GM08714 (cell line): ENCODE data around the gene PPM1D.
"Not testable (repeated sequence)": the region's sequence is repeated elsewhere in the genome, so short reads cannot be mapped to it uniquely, and the experiment has no call there.

Experiments
- H3K4me3 ChIP-seq: fragments of 200-500 bp; sonication (Bioruptor generic); 2 replicates; pipeline ENCODE4 v1.5.1; 2014; ENCODE audit warnings: mild to moderate bottlenecking, low read length, inconsistent platforms
- ZNF274 ChIP-seq: IDR thresholded peaks from 2 replicates; pipeline ENCODE4 v1.6.1; 2012; ENCODE audit warnings: mild to moderate bottlenecking, low read depth, low read length

Gene PPM1D

GRCh38 chr17:60652454-60653247 is 52.7 kb downstream of the PPM1D start:
- no peak for TF ChIP-seq ZNF274

GRCh38 chr17:60653569-60653968 is 53.6 kb downstream of the PPM1D start:
- TF ChIP-seq ZNF274, result no peak
- H3K4me3 ChIP-seq, result no peak overlapping the region

More at GRCh38 chr17:60652454-60653247, 52.7 kb downstream of the PPM1D start:
- no peak overlapping the region for H3K4me3 ChIP-seq

GRCh38 chr17:60656499-60656898 is 56.5 kb downstream of the PPM1D start:
- TF ChIP-seq ZNF274, result no peak
- no peak overlapping the region for H3K4me3 ChIP-seq

- no peak for TF ChIP-seq ZNF274
- H3K4me3 ChIP-seq, result no peak overlapping the region
Observed at GRCh38 chr17:60659156-60659555, 59.2 kb downstream of the PPM1D start.

- TF ChIP-seq ZNF274, result no peak
- no peak overlapping the region for H3K4me3 ChIP-seq
Observed at GRCh38 chr17:60661489-60661888, 61.5 kb downstream of the PPM1D start.

DNA sequence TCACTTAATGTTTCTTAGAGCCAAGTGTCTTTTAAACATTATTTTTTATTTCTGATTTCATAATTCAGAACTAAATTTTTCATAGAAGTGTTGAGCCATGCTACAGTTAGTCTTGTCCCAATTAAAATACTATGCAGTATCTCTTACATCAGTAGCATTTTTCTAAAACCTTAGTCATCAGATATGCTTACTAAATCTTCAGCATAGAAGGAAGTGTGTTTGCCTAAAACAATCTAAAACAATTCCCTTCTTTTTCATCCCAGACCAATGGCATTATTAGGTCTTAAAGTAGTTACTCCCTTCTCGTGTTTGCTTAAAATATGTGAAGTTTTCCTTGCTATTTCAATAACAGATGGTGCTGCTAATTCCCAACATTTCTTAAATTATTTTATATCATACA is 64.0 kb downstream of the PPM1D start:
- no peak overlapping the region for H3K4me3 ChIP-seq
- no peak for TF ChIP-seq ZNF274

GRCh38 chr17:60665602-60666001 is 65.6 kb downstream of the PPM1D start:
- TF ChIP-seq ZNF274, result no peak
- H3K4me3 ChIP-seq, result no peak overlapping the region

GRCh38 chr17:60668741-60669140 is 68.7 kb downstream of the PPM1D start:
- H3K4me3 ChIP-seq, result not testable (repeated sequence)

GRCh38 chr17:60671482-60671881 is 71.5 kb downstream of the PPM1D start:
- no peak overlapping the region for H3K4me3 ChIP-seq
- TF ChIP-seq ZNF274, result no peak

- H3K4me3 ChIP-seq, result not testable (repeated sequence)
Observed at GRCh38 chr17:60674637-60675036, 74.6 kb downstream of the PPM1D start.

GRCh38 chr17:60675997-60676396 is 76.0 kb downstream of the PPM1D start:
- no peak for TF ChIP-seq ZNF274

DNA sequence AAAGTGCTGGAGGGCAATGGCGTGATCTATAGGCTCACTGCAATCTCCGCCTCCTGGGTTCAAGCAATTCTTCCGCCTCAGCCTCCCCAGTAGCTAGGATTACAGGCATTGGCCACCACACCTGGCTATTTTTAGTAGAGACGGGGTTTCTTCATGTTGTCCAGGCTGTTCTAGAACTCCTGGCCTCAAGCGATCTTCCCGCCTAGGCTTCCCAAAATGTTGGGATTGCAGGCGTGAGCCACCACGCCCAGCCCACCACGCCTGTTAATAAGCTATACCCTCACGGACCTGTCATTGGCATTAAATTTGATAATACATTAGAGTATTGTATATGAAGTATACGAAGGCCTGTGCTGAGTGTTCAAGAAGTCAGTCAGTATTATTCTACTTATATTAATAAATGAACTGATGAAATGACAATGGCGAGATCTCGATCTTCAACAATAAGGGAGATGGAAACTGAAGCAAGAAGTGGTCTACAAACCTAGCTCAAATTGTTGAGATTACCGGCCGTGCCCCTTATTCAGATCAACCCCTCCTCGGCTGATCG is 76.8 kb downstream of the PPM1D start:
- H3K4me3 ChIP-seq, result peak overlapping the region; percentile 68
- TF ChIP-seq ZNF274, result no peak

More at GRCh38 chr17:60675997-60676396, 76.0 kb downstream of the PPM1D start:
- H3K4me3 ChIP-seq, result no peak overlapping the region

DNA sequence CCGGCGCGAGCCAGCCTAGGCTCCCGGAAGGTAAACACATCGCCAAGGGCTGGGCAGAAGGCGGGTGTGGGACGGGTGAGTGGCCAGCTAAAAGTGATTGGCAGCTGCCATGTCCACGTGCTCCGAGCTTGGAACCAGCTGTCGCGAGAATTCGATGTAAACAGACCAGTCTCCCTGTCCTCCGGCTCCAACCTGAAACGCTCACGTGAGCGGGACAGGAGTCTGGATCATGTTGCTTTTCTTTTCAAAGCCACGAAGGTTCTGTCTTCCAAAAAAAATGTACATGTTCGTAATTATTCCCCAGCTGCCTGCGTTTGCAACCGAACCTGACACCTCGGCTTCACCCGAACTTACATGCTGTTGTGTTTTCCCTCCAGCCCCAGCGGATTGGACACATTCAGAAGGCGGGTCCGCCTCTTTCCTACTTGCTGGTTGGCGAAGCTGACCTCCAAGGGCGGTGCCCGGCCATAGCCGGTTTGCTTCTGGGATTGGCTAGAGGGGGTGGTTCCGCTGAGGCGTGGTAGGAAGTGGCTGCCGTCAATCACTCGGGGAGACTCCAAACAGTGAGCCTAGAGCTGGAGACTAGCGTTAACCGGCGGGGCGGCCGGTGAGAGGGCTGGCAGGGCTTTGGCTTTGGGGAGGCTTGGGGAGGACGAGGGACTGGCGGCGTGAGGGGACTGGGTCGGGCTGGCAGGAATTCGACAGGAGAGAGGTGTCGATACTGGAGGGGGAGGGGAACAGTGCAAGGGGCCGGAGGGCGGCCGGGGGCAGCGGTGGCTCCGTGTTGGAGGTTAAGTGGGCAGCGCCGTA is 77.5 kb downstream of the PPM1D start, which contains the start of gene BCAS3:
Gene BCAS3 (plus strand): TSS at position 544 of the 810 bp plus-strand sequence.
- no peak for TF ChIP-seq ZNF274
- H3K4me3 ChIP-seq, result peak within 1 kb of the TSS; percentile 68

DNA sequence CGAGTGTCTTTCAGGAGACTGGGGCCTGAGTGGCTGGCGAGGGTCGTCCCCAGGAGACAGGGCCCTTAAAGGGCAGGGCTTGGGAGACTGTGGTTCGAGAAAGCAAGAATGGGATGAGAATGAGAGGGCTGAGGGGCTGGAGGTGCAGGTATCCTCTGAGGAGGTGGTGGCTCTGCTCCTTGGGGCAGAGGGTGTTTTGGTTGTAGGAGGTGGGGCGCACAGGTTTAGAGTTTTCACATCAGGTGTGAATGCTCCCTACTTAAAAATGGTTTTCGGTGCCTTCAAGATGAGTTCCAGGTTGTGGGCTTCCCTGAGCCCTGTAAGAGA is 78.1 kb downstream of the PPM1D start:
- peak overlapping the region; percentile 68 for H3K4me3 ChIP-seq
- no peak for TF ChIP-seq ZNF274

DNA sequence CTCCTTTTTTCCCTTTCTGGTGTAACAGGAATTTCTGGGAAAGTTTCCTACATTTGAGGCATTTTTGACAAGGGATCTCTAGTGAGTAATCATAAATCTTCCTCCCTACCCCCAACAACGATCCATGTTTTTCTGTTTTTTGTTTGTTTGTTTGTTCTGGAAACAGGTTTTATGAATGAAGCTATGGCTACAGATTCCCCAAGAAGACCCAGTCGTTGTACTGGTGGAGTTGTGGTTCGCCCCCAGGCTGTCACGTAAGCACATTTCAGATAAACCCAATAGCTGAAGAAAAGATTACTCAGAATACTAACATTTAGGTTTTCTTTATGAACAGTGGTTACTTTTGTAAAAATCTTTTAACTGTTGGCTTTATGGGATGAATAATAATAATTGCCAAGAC is 79.3 kb downstream of the PPM1D start:
- no peak for TF ChIP-seq ZNF274

GRCh38 chr17:60680754-60681153 is 80.8 kb downstream of the PPM1D start:
- TF ChIP-seq ZNF274, result no peak
- H3K4me3 ChIP-seq, result no peak overlapping the region

More for the DNA sequence above, 79.3 kb downstream of the PPM1D start:
- no peak overlapping the region for H3K4me3 ChIP-seq
